Measurements from ENCODE around the gene IMMP2L. TPM values are rescaled to one million over a fixed set of nuclear protein-coding genes. Genes with fewer than 3 reads are reported as not detected.
"Not testable (repeated sequence)": the region's sequence is repeated elsewhere in the genome, so short reads cannot be mapped to it uniquely, and the experiment has no call there.

The IMMP2L gene
- total and polyA plus RNA-seq, 2 experiments from 2014 or later: 10.1 to 10.4 TPM

GRCh38 chr7:111261496-111261895 lies 300.8 kb downstream of the IMMP2L start:
- TF ChIP-seq EZH2phosphoT487 (IDR thresholded peaks at IDR 0.05; ENCODE audit: insufficient read depth, low read depth): no peak
- TF ChIP-seq EZH2 (IDR thresholded peaks at IDR 0.05; ENCODE audit: insufficient read depth, poor library complexity, severe bottlenecking): no peak
- peak; percentile 16 for DNase-seq
- WGBS, 2 experiments (ENCODE audit: low coverage in 1 of 2, low lambda C conversion rate in 2 of 2, missing lambda C conversion rate in 2 of 2): 73% methylated on average over 3 of the region's 3 CpGs
- H3K9me2 ChIP-seq (ENCODE audit: insufficient read depth): no peaks in the 10 kb centered on the region
- no peak overlapping the region for H3K9ac ChIP-seq
- in situ Hi-C loops (cut with MboI): no loop called here
- no peak overlapping the region for H3K4me2 ChIP-seq (ENCODE audit: unreplicated experiment)
- no peaks in the 10 kb centered on the region for H4K20me1 ChIP-seq (ENCODE audit: insufficient read depth)
- H2AFZ ChIP-seq: peak overlapping the region; percentile 46; the same call in 1 of the 2 replicates
- H3K9me3 ChIP-seq (ENCODE audit: low read depth): no peaks in the 10 kb centered on the region
- 0 out of 2 replicates have a peak, but pooled peaks cover 1% of the 10 kb centered on the region for H3F3A ChIP-seq (ENCODE audit: insufficient read depth)
- no peak overlapping the region for H3K4me3 ChIP-seq
- H3K27ac ChIP-seq: no peak overlapping the region
- peaks cover 26% of the 10 kb centered on the region for H3K4me1 ChIP-seq (ENCODE audit: insufficient read depth)
- H3K27me3 ChIP-seq (replicated peaks; ENCODE audit: insufficient read depth): no peaks in the 10 kb centered on the region
- no peaks in the 10 kb centered on the region for H3K36me3 ChIP-seq (ENCODE audit: low read depth)
- H3K79me2 ChIP-seq (ENCODE audit: insufficient read depth): no peaks in the 10 kb centered on the region

- DNase-seq: no peak
- no peak overlapping the region for H3K4me2 ChIP-seq (ENCODE audit: unreplicated experiment)
- H3K4me1 ChIP-seq (ENCODE audit: insufficient read depth): peaks cover 12% of the 10 kb centered on the region; the same call in 1 of the 2 replicates
- no peaks in the 10 kb centered on the region for H3K9me2 ChIP-seq (ENCODE audit: insufficient read depth)
- 84 to 86% methylated on average over 4 of the region's 4 CpGs for WGBS, 2 experiments (ENCODE audit: low coverage in 1 of 2, low lambda C conversion rate in 2 of 2, missing lambda C conversion rate in 2 of 2)
- H3K36me3 ChIP-seq (ENCODE audit: low read depth): no peaks in the 10 kb centered on the region
- in situ Hi-C loops (cut with MboI): no loop called here
- no peaks in the 10 kb centered on the region for H3K27me3 ChIP-seq (replicated peaks; ENCODE audit: insufficient read depth)
- TF ChIP-seq EZH2 (IDR thresholded peaks at IDR 0.05; ENCODE audit: insufficient read depth, poor library complexity, severe bottlenecking): no peak
- TF ChIP-seq EZH2phosphoT487 (IDR thresholded peaks at IDR 0.05; ENCODE audit: insufficient read depth, low read depth): no peak
- no peak overlapping the region for H3K9ac ChIP-seq
- H3K27ac ChIP-seq: no peak overlapping the region
- H3F3A ChIP-seq (ENCODE audit: insufficient read depth): no peaks in the 10 kb centered on the region
- H2AFZ ChIP-seq: no peak overlapping the region
- H3K4me3 ChIP-seq: no peak overlapping the region
- no peaks in the 10 kb centered on the region for H4K20me1 ChIP-seq (ENCODE audit: insufficient read depth)
- H3K79me2 ChIP-seq (ENCODE audit: insufficient read depth): no peaks in the 10 kb centered on the region
- H3K9me3 ChIP-seq (ENCODE audit: low read depth): no peaks in the 10 kb centered on the region
Measured at GRCh38 chr7:111259991-111260390, 302.3 kb downstream of the IMMP2L start.

GRCh38 chr7:111256391-111256790 lies 305.9 kb downstream of the IMMP2L start:
- Histone ChIP-seq H2AFZ (no peak overlapping the region), H3K36me3 (ENCODE audit: low read depth) (no peaks in the 10 kb centered on the region), H3K9ac (no peak overlapping the region), H3K4me2 (ENCODE audit: unreplicated experiment) (no peak overlapping the region), H3K79me2 (ENCODE audit: insufficient read depth) (no peaks in the 10 kb centered on the region), H3K9me3 (ENCODE audit: low read depth) (no peaks in the 10 kb centered on the region), H4K20me1 (ENCODE audit: insufficient read depth) (no peaks in the 10 kb centered on the region), H3K27ac (no peak overlapping the region), H3F3A (ENCODE audit: insufficient read depth) (no peaks in the 10 kb centered on the region), H3K27me3 (replicated peaks; ENCODE audit: insufficient read depth) (no peaks in the 10 kb centered on the region), H3K4me1 (ENCODE audit: insufficient read depth) (peaks cover 6% of the 10 kb centered on the region; the same call in 1 of the 2 replicates), H3K9me2 (ENCODE audit: insufficient read depth) (no peaks in the 10 kb centered on the region), H3K4me3 (no peak overlapping the region)
- TF ChIP-seq EZH2phosphoT487 (IDR thresholded peaks at IDR 0.05; ENCODE audit: insufficient read depth, low read depth) (no peak), EZH2 (IDR thresholded peaks at IDR 0.05; ENCODE audit: insufficient read depth, poor library complexity, severe bottlenecking) (no peak)
- 85 to 87% methylated on average over 1 of the region's 1 CpG for WGBS, 2 experiments (ENCODE audit: low coverage in 1 of 2, low lambda C conversion rate in 2 of 2, missing lambda C conversion rate in 2 of 2)
- no peak for DNase-seq
- in situ Hi-C loops (cut with MboI): no loop called here

GRCh38 chr7:111255576-111255975 lies 306.7 kb downstream of the IMMP2L start:
- no peaks in the 10 kb centered on the region for H3K9me3 ChIP-seq (ENCODE audit: low read depth)
- H3K9ac ChIP-seq: no peak overlapping the region
- in situ Hi-C loops (cut with MboI): no loop called here
- H3K4me1 ChIP-seq (ENCODE audit: insufficient read depth): no peaks in the 10 kb centered on the region
- H3K79me2 ChIP-seq (ENCODE audit: insufficient read depth): no peaks in the 10 kb centered on the region
- no peak overlapping the region for H3K27ac ChIP-seq
- H3K4me2 ChIP-seq (ENCODE audit: unreplicated experiment): no peak overlapping the region
- no peaks in the 10 kb centered on the region for H4K20me1 ChIP-seq (ENCODE audit: insufficient read depth)
- no peak overlapping the region for H2AFZ ChIP-seq
- TF ChIP-seq EZH2phosphoT487 (IDR thresholded peaks at IDR 0.05; ENCODE audit: insufficient read depth, low read depth) (no peak), EZH2 (IDR thresholded peaks at IDR 0.05; ENCODE audit: insufficient read depth, poor library complexity, severe bottlenecking) (no peak)
- H3K4me3 ChIP-seq: no peak overlapping the region
- H3K9me2 ChIP-seq (ENCODE audit: insufficient read depth): no peaks in the 10 kb centered on the region
- no peaks in the 10 kb centered on the region for H3K27me3 ChIP-seq (replicated peaks; ENCODE audit: insufficient read depth)
- DNase-seq: peak; percentile 19
- H3K36me3 ChIP-seq (ENCODE audit: low read depth): no peaks in the 10 kb centered on the region
- H3F3A ChIP-seq (ENCODE audit: insufficient read depth): no peaks in the 10 kb centered on the region

- H3K9me3 ChIP-seq (ENCODE audit: low read depth); H3K27ac ChIP-seq; H3K9ac ChIP-seq; H4K20me1 ChIP-seq (ENCODE audit: insufficient read depth); H3K79me2 ChIP-seq (ENCODE audit: insufficient read depth); H2AFZ ChIP-seq; in situ Hi-C loops (cut with MboI); H3K4me2 ChIP-seq (ENCODE audit: unreplicated experiment); H3K4me1 ChIP-seq (ENCODE audit: insufficient read depth); H3F3A ChIP-seq (ENCODE audit: insufficient read depth); H3K4me3 ChIP-seq; DNase-seq; H3K9me2 ChIP-seq (ENCODE audit: insufficient read depth); H3K27me3 ChIP-seq (replicated peaks; ENCODE audit: insufficient read depth); H3K36me3 ChIP-seq (ENCODE audit: low read depth): not testable (repeated sequence)
- whole genome bisulfite sequencing, 2 experiments (ENCODE audit: low coverage in 1 of 2, low lambda C conversion rate in 2 of 2, missing lambda C conversion rate in 2 of 2): 62 to 71% methylated on average over 3 of the region's 3 CpGs
Measured at GRCh38 chr7:111251365-111251764, 310.9 kb downstream of the IMMP2L start.

GRCh38 chr7:111249807-111250206 lies 312.5 kb downstream of the IMMP2L start:
- H3K4me3 ChIP-seq; H3K9me3 ChIP-seq (ENCODE audit: low read depth); H3F3A ChIP-seq (ENCODE audit: insufficient read depth); H3K36me3 ChIP-seq (ENCODE audit: low read depth); H3K27ac ChIP-seq; H2AFZ ChIP-seq; in situ Hi-C loops (cut with MboI); H4K20me1 ChIP-seq (ENCODE audit: insufficient read depth); H3K27me3 ChIP-seq (replicated peaks; ENCODE audit: insufficient read depth); H3K9ac ChIP-seq; DNase-seq; H3K4me2 ChIP-seq (ENCODE audit: unreplicated experiment); H3K4me1 ChIP-seq (ENCODE audit: insufficient read depth); H3K9me2 ChIP-seq (ENCODE audit: insufficient read depth); H3K79me2 ChIP-seq (ENCODE audit: insufficient read depth): not testable (repeated sequence)
- WGBS, 2 experiments (ENCODE audit: low coverage in 1 of 2, low lambda C conversion rate in 2 of 2, missing lambda C conversion rate in 2 of 2): 95 to 97% methylated on average over 5 of the region's 5 CpGs

All from GM23248 (cell line).